Naive thymus-derived CD4-positive, alpha-beta T cell (primary cell): ENCODE results near the gene RUNX2. TPM values are rescaled to one million over a fixed set of nuclear protein-coding genes. Genes with fewer than 3 reads are reported as not detected.

Source experiments
- ATAC-seq: fragments of 150-1000 bp; cut with Tn5 transposase; 2 replicates; pipeline ENCODE4 v1.10.0; 2021; ENCODE audit warnings: mild to moderate bottlenecking, moderate library complexity
- CTCF ChIA-PET: fragments of 350-600 bp; sonication (Branson Sonifier 250); formaldehyde crosslinking; loops from one replicate; lab custom pipeline; 2021; ENCODE audit warnings: antibody characterized with exemption; lab: Charles Lee
- POLR2A ChIA-PET: fragments of 350-600 bp; sonication (Branson Sonifier 250); formaldehyde crosslinking; loops from one replicate; lab custom pipeline; 2021; ENCODE audit warnings: antibody characterized with exemption, inconsistent platforms; lab: Charles Lee
- DNase-seq, 9 donors: peaks; one replicate each; pipeline versions ENCODE4 v3.0.0 to v3.0.0-alpha.2; 2020 to 2022; ENCODE audit warnings: mixed read lengths in 1 of 9
- H3K27ac ChIP-seq: one replicate; pipeline ENCODE4 v1.7.0; 2013; ENCODE audit warnings: mild to moderate bottlenecking, low read depth, low read length, moderate library complexity
- H3K27me3 ChIP-seq, 2 donors: one replicate each; pipeline ENCODE4 v1.7.0; 2013; ENCODE audit warnings: low read length in 2 of 2, mild to moderate bottlenecking in 2 of 2, moderate library complexity in 2 of 2; ENCODE audit not compliant: control insufficient read depth in 2 of 2, insufficient read depth in 2 of 2
- H3K36me3 ChIP-seq, 3 experiments: 1 replicate in 2 of 3; 2 replicates in 1 of 3; pipeline ENCODE4 v1.7.0; 2013; ENCODE audit warnings: low read length in 3 of 3, mild to moderate bottlenecking in 3 of 3, moderate library complexity in 1 of 3; ENCODE audit not compliant: insufficient read depth in 3 of 3, control insufficient read depth in 2 of 3
- H3K4me1 ChIP-seq, 2 donors: one replicate each; pipeline ENCODE4 v1.7.0; 2013; ENCODE audit warnings: low read length in 2 of 2, mild to moderate bottlenecking in 2 of 2, moderate library complexity in 1 of 2; ENCODE audit not compliant: control insufficient read depth in 2 of 2, insufficient read depth in 2 of 2
- H3K4me3 ChIP-seq: 2 replicates; pipeline ENCODE4 v1.7.0; 2013; ENCODE audit warnings: mild to moderate bottlenecking, low read length
- H3K9me3 ChIP-seq, 3 experiments: 1 replicate in 2 of 3; 2 replicates in 1 of 3; pipeline ENCODE4 v1.7.0; 2013; ENCODE audit warnings: low read length in 3 of 3; ENCODE audit not compliant: control insufficient read depth in 2 of 3
- H3K27ac Mint-ChIP-seq, 9 donors: one replicate each; pipeline ENCODE4 v1.8.0; 2020 to 2022; ENCODE audit warnings: mixed read lengths in 9 of 9, mild to moderate bottlenecking in 8 of 9, moderate library complexity in 5 of 9, inconsistent platforms in 2 of 9
- H3K27me3 Mint-ChIP-seq, 5 donors: one replicate each; pipeline ENCODE4 v1.8.0; 2021 to 2022; ENCODE audit warnings: mixed read lengths in 5 of 5, mild to moderate bottlenecking in 1 of 5
- H3K36me3 Mint-ChIP-seq, 5 donors: one replicate each; pipeline ENCODE4 v1.8.0; 2020 to 2022; ENCODE audit warnings: mixed read lengths in 5 of 5, mild to moderate bottlenecking in 3 of 5, inconsistent platforms in 1 of 5
- H3K4me1 Mint-ChIP-seq, 7 donors: one replicate each; pipeline ENCODE4 v1.8.0; 2020 to 2022; ENCODE audit warnings: mixed read lengths in 7 of 7, mild to moderate bottlenecking in 3 of 7, inconsistent platforms in 1 of 7
- H3K4me3 Mint-ChIP-seq, 10 donors: one replicate each; pipeline ENCODE4 v1.8.0; 2020 to 2022; ENCODE audit warnings: mild to moderate bottlenecking in 10 of 10, mixed read lengths in 10 of 10, moderate library complexity in 6 of 10, inconsistent platforms in 2 of 10
- H3K9me3 Mint-ChIP-seq, 11 donors: one replicate each; pipeline ENCODE4 v1.8.0; 2020 to 2022; ENCODE audit warnings: mixed read lengths in 11 of 11, mild to moderate bottlenecking in 4 of 11, inconsistent platforms in 1 of 11, moderate library complexity in 1 of 11
- intact Hi-C, 2 donors: fragments of 100-400 bp; cut with micrococcal nuclease; formaldehyde crosslinking; loops; one replicate each; pipeline ENCODE4 v1.15.1; 2023
- polyA plus RNA-seq, 2 donors: library from polyadenylated mRNA; unstranded; fragments of 300-500 nt; fragmentation: Illumina TruSeq; gene quantifications; one replicate each; pipeline ENCODE4 v1.2.3, GENCODE V29; 2021
- total RNA-seq, 6 experiments: library from RNA in 5 of 6; stranded (reverse) in 5 of 6; gene quantifications; 1 replicate in 5 of 6; 2 replicates in 1 of 6; pipeline ENCODE4 v1.2.3 and lab custom pipeline; 2021 to 2026

The RUNX2 gene
- total and polyA plus RNA-seq, 7 experiments from 2014 or later = 2.3 to 17.9 (median 13.9) TPM

GRCh38 chr6:45663251-45664221 lies 335.4 kb downstream of the RUNX2 start:
- H3K27me3 ChIP-seq = no peaks in the 10 kb centered on the region
- Mint-ChIP-seq H3K4me1 (peaks cover 8 to 59% (median 44%) of the 10 kb centered on the region in 7 donors), H3K4me3 (peak overlapping the region; percentile 34 to 84 (median 71)), H3K27me3 (peaks cover 0 to 31% (median 17%) of the 10 kb centered on the region in 5 donors), H3K27ac (peak overlapping the region in 1 of 9 donors; percentile 32), H3K9me3 (no peaks in the 10 kb centered on the region), H3K36me3 (peaks cover 0 to 8% (median 0%) of the 10 kb centered on the region in 5 donors)
- peak; percentile 72 for ATAC-seq
- H3K36me3 ChIP-seq = no peaks in the 10 kb centered on the region
- peak overlapping the region; percentile 46 for H3K4me3 ChIP-seq
- peak in 8 of 9 donors; percentile 14 to 55 (median 47) for DNase-seq
- H3K4me1 ChIP-seq = peaks cover 0 to 12% of the 10 kb centered on the region in 2 donors
- POLR2A ChIA-PET = interaction anchor here (0.6 to 0.9 kb wide), 3 partner anchors 13 to 61 kb away, joined by 3 read pairs; no protein-coding TSS in a partner anchor
- CTCF ChIA-PET = interaction anchor here (0.6 kb wide), 1 partner anchor 508 kb away, joined by 3 read pairs; no protein-coding TSS in a partner anchor
- no peak overlapping the region for H3K27ac ChIP-seq
- intact Hi-C loops = loop anchor here (5.0 to 10.0 kb wide), 4 partner anchors 76 to 259 kb away; no protein-coding TSS in a partner anchor
- no peaks in the 10 kb centered on the region for H3K9me3 ChIP-seq

DNA sequence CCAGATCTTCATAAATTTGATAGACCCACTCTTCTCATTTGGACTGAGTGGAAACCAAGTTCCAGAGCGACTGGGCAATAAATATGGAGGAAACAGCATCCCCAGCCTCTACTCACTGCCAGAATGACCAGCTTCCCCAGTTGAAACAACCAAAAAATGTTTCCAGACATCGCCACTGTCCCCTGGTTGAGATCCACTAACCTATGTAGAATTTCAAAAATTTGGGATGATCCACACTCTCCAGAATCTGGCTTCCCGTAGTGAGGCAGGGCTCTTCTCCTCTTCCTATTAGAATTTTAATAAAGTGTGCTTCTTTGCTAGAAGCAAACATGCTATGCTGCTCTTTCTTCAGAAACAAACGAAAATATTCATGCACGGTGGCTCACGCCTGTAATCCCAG lies 336.6 kb downstream of the RUNX2 start:
- Mint-ChIP-seq H3K4me1 (peaks cover 5 to 47% (median 33%) of the 10 kb centered on the region in 7 donors), H3K36me3 (peaks cover 0 to 13% (median 0%) of the 10 kb centered on the region in 5 donors), H3K9me3 (no peaks in the 10 kb centered on the region), H3K4me3 (peak overlapping the region in 5 of 10 donors; percentile 30 to 84 (median 79)), H3K27me3 (peaks cover 0 to 28% (median 17%) of the 10 kb centered on the region in 5 donors), H3K27ac (peak overlapping the region in 1 of 9 donors; percentile 58)
- Histone ChIP-seq H3K4me1 (peaks cover 0 to 4% of the 10 kb centered on the region in 2 donors), H3K4me3 (no peak overlapping the region), H3K27me3 (no peaks in the 10 kb centered on the region), H3K36me3 (no peaks in the 10 kb centered on the region), H3K9me3 (no peaks in the 10 kb centered on the region), H3K27ac (no peak overlapping the region)
- ChIA-PET POLR2A (interaction anchor here (0.6 kb wide), 1 partner anchor 78 kb away, joined by 4 read pairs; no protein-coding TSS in a partner anchor), CTCF (no interaction called here)
- ATAC-seq = no peak
- no peak for DNase-seq
- intact Hi-C loops = loop anchor here (5.0 to 10.0 kb wide), 4 partner anchors 77 to 258 kb away; no protein-coding TSS in a partner anchor

- Histone ChIP-seq H3K36me3 (no peaks in the 10 kb centered on the region), H3K4me1 (peaks cover 0 to 4% of the 10 kb centered on the region in 2 donors), H3K4me3 (no peak overlapping the region), H3K9me3 (no peaks in the 10 kb centered on the region), H3K27me3 (no peaks in the 10 kb centered on the region), H3K27ac (no peak overlapping the region)
- Mint-ChIP-seq H3K9me3 (peaks cover 0 to 2% (median 0%) of the 10 kb centered on the region in 11 donors), H3K4me1 (peaks cover 5 to 44% (median 33%) of the 10 kb centered on the region in 7 donors), H3K4me3 (peak overlapping the region in 1 of 10 donors; percentile 37), H3K27ac (peak overlapping the region in 1 of 9 donors; percentile 14), H3K27me3 (peaks cover 0 to 25% (median 17%) of the 10 kb centered on the region in 5 donors), H3K36me3 (peaks cover 0 to 14% (median 0%) of the 10 kb centered on the region in 5 donors)
- intact Hi-C loops = loop anchor here in 1 of 2 donors (10.0 kb wide), 1 partner anchor 171 kb away; no protein-coding TSS in a partner anchor
- ATAC-seq (no peak), DNase-seq (no peak)
- CTCF ChIA-PET = no interaction called here
- POLR2A ChIA-PET = no interaction called here
Measured at GRCh38 chr6:45665859-45666258, 337.7 kb downstream of the RUNX2 start.

GRCh38 chr6:45666846-45667245 lies 338.7 kb downstream of the RUNX2 start:
- peaks cover 0 to 2% (median 0%) of the 10 kb centered on the region in 11 donors for H3K9me3 Mint-ChIP-seq
- Histone ChIP-seq H3K4me3 (no peak overlapping the region), H3K27ac (no peak overlapping the region), H3K9me3 (no peaks in the 10 kb centered on the region), H3K36me3 (no peaks in the 10 kb centered on the region), H3K4me1 (peaks cover 0 to 4% of the 10 kb centered on the region in 2 donors), H3K27me3 (no peaks in the 10 kb centered on the region)
- ATAC-seq (no peak), DNase-seq (no peak)
- peaks cover 5 to 41% (median 33%) of the 10 kb centered on the region in 7 donors for H3K4me1 Mint-ChIP-seq
- H3K27me3 Mint-ChIP-seq = peaks cover 0 to 21% (median 17%) of the 10 kb centered on the region in 5 donors
- intact Hi-C loops = loop anchor here in 1 of 2 donors (10.0 kb wide), 1 partner anchor 172 kb away; no protein-coding TSS in a partner anchor
- H3K36me3 Mint-ChIP-seq = peaks cover 0 to 12% (median 0%) of the 10 kb centered on the region in 5 donors
- ChIA-PET POLR2A (no interaction called here), CTCF (no interaction called here)
- no peak overlapping the region for H3K27ac Mint-ChIP-seq
- no peak overlapping the region for H3K4me3 Mint-ChIP-seq

- H3K4me1 ChIP-seq = peaks cover 0 to 4% of the 10 kb centered on the region in 2 donors
- no peak overlapping the region for H3K4me3 ChIP-seq
- H3K4me1 Mint-ChIP-seq = peaks cover 5 to 41% (median 33%) of the 10 kb centered on the region in 7 donors
- DNase-seq = no peak
- H3K36me3 Mint-ChIP-seq = peaks cover 0 to 12% (median 0%) of the 10 kb centered on the region in 5 donors
- no peak overlapping the region for H3K27ac ChIP-seq
- H3K36me3 ChIP-seq = no peaks in the 10 kb centered on the region
- ChIA-PET POLR2A (no interaction called here), CTCF (no interaction called here)
- H3K27ac Mint-ChIP-seq = no peak overlapping the region
- intact Hi-C loops = loop anchor here in 1 of 2 donors (10.0 kb wide), 1 partner anchor 172 kb away; no protein-coding TSS in a partner anchor
- H3K9me3 ChIP-seq = no peaks in the 10 kb centered on the region
- peaks cover 0 to 2% (median 0%) of the 10 kb centered on the region in 11 donors for H3K9me3 Mint-ChIP-seq
- no peak for ATAC-seq
- no peaks in the 10 kb centered on the region for H3K27me3 ChIP-seq
- H3K27me3 Mint-ChIP-seq = peaks cover 0 to 21% (median 17%) of the 10 kb centered on the region in 5 donors
- no peak overlapping the region for H3K4me3 Mint-ChIP-seq
Measured at GRCh38 chr6:45667300-45667699, 339.2 kb downstream of the RUNX2 start.

GRCh38 chr6:45667766-45668165 lies 339.6 kb downstream of the RUNX2 start:
- H3K4me1 Mint-ChIP-seq = peaks cover 5 to 41% (median 30%) of the 10 kb centered on the region in 7 donors
- DNase-seq (no peak), ATAC-seq (no peak)
- H3K27ac Mint-ChIP-seq = peak overlapping the region in 1 of 9 donors; percentile 29
- H3K4me3 Mint-ChIP-seq = no peak overlapping the region
- intact Hi-C loops = loop anchor here in 1 of 2 donors (10.0 kb wide), 1 partner anchor 173 kb away; no protein-coding TSS in a partner anchor
- H3K27me3 ChIP-seq = no peaks in the 10 kb centered on the region
- no peak overlapping the region for H3K27ac ChIP-seq
- H3K27me3 Mint-ChIP-seq = peaks cover 0 to 16% (median 15%) of the 10 kb centered on the region in 5 donors
- peaks cover 0 to 2% (median 0%) of the 10 kb centered on the region in 11 donors for H3K9me3 Mint-ChIP-seq
- ChIA-PET POLR2A (no interaction called here), CTCF (no interaction called here)
- peaks cover 0 to 11% (median 0%) of the 10 kb centered on the region in 5 donors for H3K36me3 Mint-ChIP-seq
- no peaks in the 10 kb centered on the region for H3K9me3 ChIP-seq
- no peak overlapping the region for H3K4me3 ChIP-seq
- H3K36me3 ChIP-seq = no peaks in the 10 kb centered on the region
- peaks cover 0 to 4% of the 10 kb centered on the region in 2 donors for H3K4me1 ChIP-seq
